ENCODE results near the gene TMEM120A.

TMEM120A gene

GRCh38 chr7:75982306-75983064, 11.9 kb downstream of the TMEM120A start:
- in situ Hi-C loops (cut with HindIII; ENCODE audit: low sequenced_read_pairs), result no loop called here

DNA sequence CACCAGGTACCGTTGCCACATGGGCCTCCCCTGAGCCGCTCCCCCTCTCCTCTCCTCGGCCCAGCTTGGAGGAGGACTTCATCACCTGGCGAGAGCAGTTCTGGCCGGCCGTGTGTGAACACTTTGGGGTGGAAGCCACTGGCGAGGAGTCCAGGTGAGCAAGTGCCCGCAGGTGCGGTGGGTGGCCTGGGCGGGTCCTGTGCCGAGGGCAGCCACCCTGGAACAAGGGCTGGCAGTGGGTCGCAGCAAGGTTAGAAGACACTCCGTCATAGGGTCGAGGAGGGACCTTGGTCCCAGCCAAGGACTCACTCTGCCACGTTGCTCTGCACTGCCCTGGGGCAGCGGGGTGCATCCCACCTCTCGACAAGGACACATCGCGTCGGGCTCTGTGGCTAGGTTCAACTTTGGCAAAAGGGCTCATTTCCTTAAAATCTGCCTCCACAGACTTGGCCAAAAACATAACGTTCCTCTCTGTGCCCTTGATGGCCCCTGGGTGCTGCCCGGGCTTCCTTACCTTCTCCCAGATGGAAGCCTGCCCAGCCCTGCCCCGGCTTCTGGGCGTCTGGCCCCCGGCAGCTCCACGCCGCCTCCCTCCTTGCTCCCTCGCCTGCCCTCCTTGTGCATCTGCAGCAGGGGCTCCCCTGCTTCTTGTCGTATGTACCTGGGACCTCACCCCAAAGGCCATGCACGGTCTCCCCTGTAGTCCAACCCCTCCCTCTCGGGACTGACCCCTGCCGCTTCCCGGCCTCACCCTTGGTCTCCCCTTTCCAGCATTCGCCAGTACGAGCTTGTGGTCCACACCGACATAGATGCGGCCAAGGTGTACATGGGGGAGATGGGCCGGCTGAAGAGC, 12.7 kb downstream of the TMEM120A start:
- in situ Hi-C loops (cut with HindIII; ENCODE audit: low sequenced_read_pairs), result no loop called here

DNA sequence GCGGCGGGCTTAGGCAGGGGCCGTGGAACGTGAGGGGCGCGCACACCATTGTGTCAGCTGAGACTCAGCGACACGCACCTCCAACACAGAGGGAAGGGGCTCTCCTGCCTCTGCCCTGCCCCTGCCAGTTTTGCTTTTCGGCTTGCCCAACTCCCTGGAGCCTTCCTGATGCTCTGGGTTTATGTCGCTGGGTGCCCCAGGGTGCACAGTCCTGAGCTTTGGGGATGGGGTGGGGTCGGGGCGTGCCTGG, 13.3 kb downstream of the TMEM120A start:
- in situ Hi-C loops (cut with HindIII; ENCODE audit: low sequenced_read_pairs), result no loop called here

DNA sequence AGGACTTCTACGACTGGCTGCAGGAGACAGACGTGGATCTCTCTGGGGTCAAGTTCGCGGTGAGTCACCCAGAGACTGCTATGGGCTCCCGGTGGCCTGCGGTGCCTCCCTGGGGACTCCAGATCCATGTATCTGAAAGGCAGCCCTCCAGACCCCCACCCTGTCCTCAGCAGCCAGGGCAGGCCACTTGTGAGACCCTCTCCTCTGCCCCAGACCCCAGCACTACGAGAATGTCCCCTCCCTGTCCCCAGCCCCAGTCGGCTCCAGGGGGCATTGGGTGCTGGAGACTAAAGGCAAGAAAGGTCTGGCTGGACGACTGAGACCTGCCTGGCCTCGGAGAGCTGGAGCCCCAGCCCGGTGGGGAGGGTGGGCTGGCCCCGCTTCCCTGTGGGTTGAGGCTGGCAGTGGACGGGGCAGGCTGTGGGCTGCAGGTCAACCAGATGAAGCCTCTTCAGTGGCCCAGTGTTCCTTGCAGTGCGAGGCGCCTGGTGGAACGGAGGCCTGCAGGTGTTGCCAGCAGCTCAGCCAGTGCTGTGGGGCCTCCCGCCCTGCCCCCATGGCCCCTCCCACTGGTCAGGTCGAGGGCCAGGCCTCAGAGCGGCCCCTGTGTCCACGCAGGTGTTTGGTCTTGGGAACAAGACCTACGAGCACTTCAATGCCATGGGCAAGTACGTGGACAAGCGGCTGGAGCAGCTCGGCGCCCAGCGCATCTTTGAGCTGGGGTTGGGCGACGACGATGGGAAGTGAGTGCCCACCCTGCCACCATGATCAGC, 13.8 kb downstream of the TMEM120A start:
- in situ Hi-C loops (cut with HindIII; ENCODE audit: low sequenced_read_pairs), result no loop called here

GRCh38 chr7:75979759-75980429, 14.5 kb downstream of the TMEM120A start:
- in situ Hi-C loops (cut with HindIII; ENCODE audit: low sequenced_read_pairs), result no loop called here

DNA sequence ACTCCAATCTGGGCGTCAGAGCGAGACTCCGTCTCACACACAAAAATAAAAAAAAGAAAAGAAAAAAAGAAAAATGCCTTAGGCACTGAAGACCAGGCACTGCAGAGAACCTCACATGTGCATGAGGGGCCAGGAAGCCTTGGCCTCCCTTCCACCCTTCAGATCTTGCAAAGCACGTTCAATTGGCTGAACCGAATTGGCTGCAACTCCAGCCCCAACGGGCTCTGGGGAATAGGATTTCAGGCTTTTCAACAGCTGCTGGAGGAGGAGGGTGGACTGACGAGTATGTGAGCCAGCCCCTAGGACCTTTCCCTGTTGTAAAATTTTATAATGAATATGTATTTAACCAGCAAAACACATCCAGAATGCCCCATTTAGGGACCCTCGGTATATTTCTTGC, 16.7 kb downstream of the TMEM120A start:
- in situ Hi-C loops (cut with HindIII; ENCODE audit: low sequenced_read_pairs), result no loop called here

DNA sequence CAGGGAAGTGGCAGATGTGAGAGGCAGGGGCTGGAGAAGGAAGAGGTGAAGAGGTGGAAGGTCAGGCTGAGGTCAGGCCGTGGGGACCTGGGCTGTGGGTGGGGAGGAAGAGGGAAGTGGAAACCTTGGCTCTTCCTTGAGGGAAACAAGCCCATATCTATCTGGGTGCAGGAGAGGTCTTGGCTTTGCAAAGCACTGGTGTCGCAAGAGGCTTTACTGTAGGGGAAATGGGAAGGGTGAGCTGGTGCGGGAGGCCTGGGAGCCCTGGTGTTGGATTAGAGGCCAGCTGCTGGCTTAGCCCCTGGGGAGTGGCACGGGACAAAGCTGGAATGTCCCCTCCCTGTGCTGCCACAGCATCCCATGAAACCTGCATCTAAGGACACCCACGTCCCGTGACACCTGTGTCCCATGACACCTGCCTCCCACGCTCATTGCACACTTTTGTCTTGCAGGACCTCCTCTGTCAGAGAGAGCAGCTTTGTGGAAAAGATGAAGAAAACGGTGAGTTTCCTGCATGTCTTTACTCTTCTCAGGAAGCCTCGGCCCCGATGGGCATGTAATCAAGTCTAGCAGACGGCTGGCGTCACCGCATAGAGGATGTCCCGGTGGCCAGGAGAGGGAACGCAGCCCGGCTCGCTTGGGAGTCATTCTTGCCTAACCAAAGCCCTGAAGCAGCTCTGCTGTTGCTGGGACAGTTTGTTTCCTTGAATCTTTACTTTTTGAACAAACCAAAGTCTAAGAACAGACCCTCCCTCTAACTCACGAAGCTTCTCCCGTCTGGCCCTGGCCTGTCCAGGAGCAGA, 22.2 kb downstream of the TMEM120A start:
- in situ Hi-C loops (cut with HindIII; ENCODE audit: low sequenced_read_pairs), result no loop called here

DNA sequence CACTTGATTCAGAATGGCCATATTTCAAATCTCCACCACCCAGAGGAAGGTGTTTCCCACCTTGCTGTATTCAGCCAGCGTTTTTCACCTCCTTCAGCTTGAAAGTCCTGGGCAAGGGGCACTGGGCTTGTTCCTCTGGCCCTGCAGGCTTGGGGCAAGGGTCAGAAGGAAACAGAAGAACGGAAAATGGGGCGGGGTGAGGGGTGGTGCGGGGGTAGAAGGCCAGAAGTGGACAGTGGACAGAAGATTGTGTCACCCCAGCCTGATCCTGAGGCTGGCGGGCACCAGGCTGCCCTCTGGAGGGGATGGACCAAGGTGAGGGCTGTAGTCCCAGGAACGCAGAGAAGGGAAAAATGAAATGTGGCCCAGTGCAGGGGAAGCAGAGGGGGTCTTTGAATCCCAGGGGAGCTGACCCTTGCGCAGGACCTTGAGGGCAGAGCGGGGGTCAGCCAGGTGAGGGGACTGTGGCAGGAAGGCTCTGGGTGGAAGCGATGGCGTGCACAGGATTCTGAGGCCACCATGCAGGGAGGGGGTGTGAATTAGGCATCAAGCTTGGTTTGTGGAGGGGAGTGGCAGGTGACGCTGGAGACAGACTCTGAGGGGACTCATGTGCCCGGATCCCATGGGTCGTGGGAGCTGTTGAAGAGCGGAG, 23.0 kb downstream of the TMEM120A start:
- in situ Hi-C loops (cut with HindIII; ENCODE audit: low sequenced_read_pairs), result no loop called here

- in situ Hi-C loops (cut with HindIII; ENCODE audit: low sequenced_read_pairs), result loop anchor here (10.0 kb wide), 2 partner anchors 55 to 235 kb away; partner anchors contain the start of gene SRRM3
These were observed 24.5 kb downstream of the TMEM120A start for GRCh38 chr7:75969704-75970498.

DNA sequence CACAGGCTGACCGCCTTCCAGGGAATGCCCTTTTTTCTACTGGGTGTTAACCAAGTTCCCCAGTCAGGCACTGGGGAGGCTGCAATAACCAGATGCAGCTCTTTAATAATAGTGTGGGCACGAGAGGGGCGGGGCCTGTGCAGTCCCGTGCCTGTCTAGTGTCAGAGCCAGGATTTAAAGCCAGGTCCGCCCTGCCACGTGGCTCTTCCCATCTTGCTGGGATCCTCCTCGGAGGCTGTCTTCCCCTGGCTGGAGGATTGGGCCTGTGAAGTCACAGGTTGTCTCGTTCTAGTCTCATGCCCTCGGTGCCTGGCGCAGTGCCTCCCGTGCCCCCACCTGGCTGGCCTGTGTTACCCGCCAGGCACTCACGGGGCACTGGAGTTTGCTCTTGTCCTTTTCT, 25.2 kb downstream of the TMEM120A start:
- in situ Hi-C loops (cut with HindIII; ENCODE audit: low sequenced_read_pairs), result loop anchor here (10.0 kb wide), 2 partner anchors 56 to 236 kb away; partner anchors contain the start of gene SRRM3

DNA sequence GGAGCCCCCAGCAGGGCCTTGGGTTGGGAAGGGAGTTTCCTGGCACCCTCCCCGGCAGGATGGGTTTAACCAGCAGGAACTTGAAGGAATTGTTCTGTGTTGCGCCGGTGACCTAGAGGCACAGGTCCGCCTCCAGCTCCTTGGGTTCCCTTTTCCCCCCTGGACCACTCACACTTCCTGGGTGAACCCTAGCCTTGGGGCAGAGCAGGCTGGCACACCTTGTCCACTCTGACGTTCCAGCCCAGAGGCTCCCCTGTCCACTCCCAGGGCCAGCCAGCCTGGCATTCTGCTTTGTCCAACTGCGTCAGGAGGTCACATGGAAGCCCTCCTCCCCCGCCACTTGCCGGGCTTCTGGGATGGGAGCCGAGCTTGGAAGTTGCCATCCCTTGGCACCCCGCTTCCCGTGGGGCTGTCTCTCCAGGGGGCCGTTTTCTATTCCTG, 25.8 kb downstream of the TMEM120A start:
- in situ Hi-C loops (cut with HindIII; ENCODE audit: low sequenced_read_pairs), result loop anchor here (10.0 kb wide), 2 partner anchors 56 to 236 kb away; partner anchors contain the start of gene SRRM3

GRCh38 chr7:75968012-75968411, 26.4 kb downstream of the TMEM120A start:
- in situ Hi-C loops (cut with HindIII; ENCODE audit: low sequenced_read_pairs), result loop anchor here (10.0 kb wide), 2 partner anchors 57 to 237 kb away; partner anchors contain the start of gene SRRM3

GRCh38 chr7:75967487-75967997, 26.9 kb downstream of the TMEM120A start:
- in situ Hi-C loops (cut with HindIII; ENCODE audit: low sequenced_read_pairs), result loop anchor here (10.0 kb wide), 2 partner anchors 57 to 237 kb away; partner anchors contain the start of gene SRRM3

- in situ Hi-C loops (cut with HindIII; ENCODE audit: low sequenced_read_pairs), result loop anchor here (10.0 kb wide), 2 partner anchors 58 to 238 kb away; partner anchors contain the start of gene SRRM3
These were observed 27.3 kb downstream of the TMEM120A start for GRCh38 chr7:75967055-75967454.

GRCh38 chr7:75966190-75966961, 28.0 kb downstream of the TMEM120A start:
- in situ Hi-C loops (cut with HindIII; ENCODE audit: low sequenced_read_pairs), result loop anchor here (10.0 kb wide), 2 partner anchors 58 to 238 kb away; partner anchors contain the start of gene SRRM3

DNA sequence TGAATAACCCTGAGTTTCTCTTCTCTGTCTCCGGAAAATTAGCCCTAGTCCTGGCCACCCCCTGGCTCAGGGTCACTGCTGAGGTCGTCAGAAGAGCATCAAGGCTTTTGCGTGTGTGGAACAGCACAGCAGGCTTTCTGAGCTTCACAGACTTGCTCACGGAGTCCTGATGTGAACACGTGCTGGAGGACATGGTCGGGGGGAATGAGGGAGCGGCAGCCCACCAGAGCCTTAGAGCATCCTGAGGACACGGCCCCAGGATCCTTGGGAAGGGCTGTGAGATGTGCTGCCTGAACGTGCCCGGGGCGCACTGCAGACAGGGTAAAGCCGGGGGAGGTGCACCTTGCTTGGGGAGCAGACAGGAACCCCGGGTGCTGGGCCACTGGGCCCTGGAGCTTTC, 28.8 kb downstream of the TMEM120A start:
- in situ Hi-C loops (cut with HindIII; ENCODE audit: low sequenced_read_pairs), result loop anchor here (10.0 kb wide), 2 partner anchors 59 to 239 kb away; partner anchors contain the start of gene SRRM3

DNA sequence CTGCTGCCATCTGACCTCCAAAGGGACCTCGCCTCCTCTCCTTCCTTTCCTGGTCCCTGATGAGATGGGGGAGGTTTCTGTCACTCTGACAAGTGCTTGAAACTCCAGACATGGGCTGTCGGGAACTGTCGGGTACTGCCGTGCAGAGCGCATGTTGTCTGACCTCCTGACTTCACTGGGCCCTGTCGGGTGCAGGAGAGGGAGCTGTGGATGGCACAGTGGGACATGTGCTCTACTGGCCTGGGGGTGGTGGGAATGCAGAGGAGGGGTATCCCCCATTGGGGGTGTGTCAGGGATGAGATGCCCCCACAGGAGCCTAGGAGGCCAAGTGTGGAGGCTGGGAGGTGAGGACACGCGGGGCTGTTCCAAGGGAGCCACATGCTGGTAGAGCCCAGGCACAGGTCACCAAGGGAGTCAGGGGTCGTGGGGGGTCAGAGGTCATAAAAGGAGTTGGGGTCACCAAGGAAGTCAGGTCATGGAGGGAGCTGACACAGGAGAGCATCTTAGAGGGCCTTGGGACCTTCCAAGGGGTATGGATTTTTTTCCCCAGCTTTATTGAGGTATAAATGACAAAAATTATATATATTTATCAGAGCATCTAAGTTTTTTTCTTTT, 30.9 kb downstream of the TMEM120A start:
- in situ Hi-C loops (cut with HindIII; ENCODE audit: low sequenced_read_pairs), result loop anchor here (5.0 to 10.0 kb wide), 4 partner anchors 56 to 241 kb away; partner anchors contain the start of gene SRRM3

All from endothelial cell of hepatic sinusoid (primary cell).